DOHH2 (cell line): ENCODE measurements around the gene PHKG2.

Experiments
- CTCF ChIP-seq: fragments of 200-600 bp; sonication (generic); IDR thresholded peaks from one replicate; pipeline ENCODE4 v1.5.1; 2014; ENCODE audit warnings: antibody characterized with exemption, mild to moderate bottlenecking, low read depth, low read length; ENCODE audit not compliant: poor library complexity, severe bottlenecking
- EZH2phosphoT487 ChIP-seq: fragments of 200-600 bp; sonication (generic); IDR thresholded peaks from 2 replicates; pipeline ENCODE4 v1.6.1; 2017; ENCODE audit warnings: borderline replicate concordance, mild to moderate bottlenecking, antibody characterized with exemption, low read length, moderate library complexity, mixed read lengths

DNA sequence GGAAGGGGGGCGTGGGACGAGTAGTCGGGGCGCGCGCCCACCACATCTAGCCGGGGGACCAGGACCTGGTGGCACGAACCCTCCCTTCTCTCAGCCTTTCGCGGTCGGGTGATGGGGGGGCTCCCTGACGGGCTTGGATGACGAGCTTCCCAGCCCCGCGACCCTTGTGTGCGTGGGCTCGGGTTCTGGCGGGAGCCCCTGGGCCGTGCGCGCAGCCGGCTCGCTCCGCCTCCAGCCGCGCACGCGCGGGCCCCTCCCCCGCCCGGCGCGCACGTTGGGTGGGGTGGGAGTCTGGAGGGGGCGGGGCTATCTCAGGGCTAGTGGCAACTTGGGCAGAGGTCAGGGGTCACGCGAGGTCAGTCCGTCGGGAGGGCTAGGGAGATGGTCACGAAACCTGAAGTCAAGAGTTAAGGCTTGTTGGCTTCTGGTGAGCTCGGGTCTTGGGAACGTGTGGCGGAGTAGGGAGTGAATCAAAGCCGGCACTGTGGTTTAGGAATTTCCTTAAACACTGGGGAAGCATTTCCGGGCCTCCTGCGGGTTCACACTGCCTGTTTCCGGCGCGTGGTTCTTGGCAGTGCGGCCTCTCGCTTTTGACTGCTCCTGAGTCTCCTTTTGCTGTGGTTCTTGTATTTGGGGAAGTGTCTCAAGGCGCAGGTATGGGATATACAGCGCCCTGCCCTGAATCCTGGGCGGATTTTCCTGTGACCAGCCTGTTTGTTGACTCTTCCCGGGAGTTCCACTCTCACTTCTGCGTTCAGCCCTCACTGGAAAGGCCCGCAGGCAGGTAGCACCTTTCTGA is 49.2 kb upstream of the PHKG2 start, which contains the start of gene SRCAP:
- TF ChIP-seq CTCF = no peak
- no peak for TF ChIP-seq EZH2phosphoT487
